ENCODE results near the gene C4BPA. TPM values are rescaled to one million over a fixed set of nuclear protein-coding genes. Genes with fewer than 3 reads are reported as not detected.

C4BPA gene
- total and polyA plus RNA-seq, 2 of the 8 experiments (the other 6 are each of a cell fraction or from before 2014, with no cell fraction given): not detected

- TF ChIP-seq SAP30 (IDR thresholded peaks at IDR 0.05; ENCODE audit: insufficient read depth, insufficient replicate concordance, low read length): no peak
These were observed 19.3 kb upstream of the C4BPA start (continued) for GRCh38 chr1:207084701-207085180.
